ENCODE results near the gene EPM2A. TPM values are rescaled to one million over a fixed set of nuclear protein-coding genes. Genes with fewer than 3 reads are reported as not detected.

EPM2A gene
- total RNA-seq, 1 donor from 2014 or later: 21.9 TPM

- no peaks in the 10 kb centered on the region for H3K27me3 Mint-ChIP-seq
- no peak overlapping the region for H3K4me3 Mint-ChIP-seq
- H3K9me3 Mint-ChIP-seq: peaks cover 4% of the 10 kb centered on the region
- ATAC-seq (ENCODE audit: low read depth): no peak
- H3K27ac Mint-ChIP-seq: no peak overlapping the region
- DNase-seq: no peak
- no peaks in the 10 kb centered on the region for H3K36me3 Mint-ChIP-seq (ENCODE audit: low read depth)
- intact Hi-C loops (cut with micrococcal nuclease): no loop called here
- CTCF ChIA-PET: no interaction called here
- POLR2A ChIA-PET: no interaction called here
- H3K4me1 Mint-ChIP-seq: no peaks in the 10 kb centered on the region
- no peak for TF ChIP-seq CTCF (IDR thresholded peaks at IDR 0.05)
Measured at GRCh38 chr6:145763742-145764141, 28.4 kb upstream of the EPM2A start.

GRCh38 chr6:145761584-145761983 is 26.3 kb upstream of the EPM2A start:
- CTCF ChIA-PET: no interaction called here
- intact Hi-C loops (cut with micrococcal nuclease): no loop called here

GRCh38 chr6:145758113-145758512 is 22.8 kb upstream of the EPM2A start:
- no peak overlapping the region for H3K27ac Mint-ChIP-seq
- intact Hi-C loops (cut with micrococcal nuclease): no loop called here
- no peak for DNase-seq
- ChIA-PET POLR2A (no interaction called here), CTCF (no interaction called here)
- H3K36me3 Mint-ChIP-seq (ENCODE audit: low read depth): no peaks in the 10 kb centered on the region
- no peaks in the 10 kb centered on the region for H3K9me3 Mint-ChIP-seq
- no peaks in the 10 kb centered on the region for H3K4me1 Mint-ChIP-seq
- H3K4me3 Mint-ChIP-seq: no peak overlapping the region
- ATAC-seq (ENCODE audit: low read depth): no peak
- no peak for TF ChIP-seq CTCF (IDR thresholded peaks at IDR 0.05)
- peaks cover 4% of the 10 kb centered on the region for H3K27me3 Mint-ChIP-seq

More at GRCh38 chr6:145761584-145761983, 26.3 kb upstream of the EPM2A start:
- POLR2A ChIA-PET: interaction anchor here (0.6 kb wide), 1 partner anchor 1702 kb away, joined by 3 read pairs; no protein-coding TSS in a partner anchor
- no peaks in the 10 kb centered on the region for H3K36me3 Mint-ChIP-seq (ENCODE audit: low read depth)
- DNase-seq (no peak), ATAC-seq (ENCODE audit: low read depth) (no peak)
- no peaks in the 10 kb centered on the region for H3K27me3 Mint-ChIP-seq
- no peak for TF ChIP-seq CTCF (IDR thresholded peaks at IDR 0.05)
- H3K4me3 Mint-ChIP-seq: no peak overlapping the region
- no peaks in the 10 kb centered on the region for H3K4me1 Mint-ChIP-seq
- peaks cover 4% of the 10 kb centered on the region for H3K9me3 Mint-ChIP-seq
- no peak overlapping the region for H3K27ac Mint-ChIP-seq

GRCh38 chr6:145756170-145756662 is 20.9 kb upstream of the EPM2A start:
- intact Hi-C loops (cut with micrococcal nuclease): no loop called here
- peaks cover 4% of the 10 kb centered on the region for H3K27me3 Mint-ChIP-seq
- no peaks in the 10 kb centered on the region for H3K4me1 Mint-ChIP-seq
- H3K36me3 Mint-ChIP-seq (ENCODE audit: low read depth): no peaks in the 10 kb centered on the region
- H3K27ac Mint-ChIP-seq: no peak overlapping the region
- CTCF ChIA-PET: no interaction called here
- POLR2A ChIA-PET: no interaction called here
- ATAC-seq (ENCODE audit: low read depth) (no peak), DNase-seq (no peak)
- H3K9me3 Mint-ChIP-seq: no peaks in the 10 kb centered on the region
- TF ChIP-seq CTCF (IDR thresholded peaks at IDR 0.05): no peak
- no peak overlapping the region for H3K4me3 Mint-ChIP-seq

GRCh38 chr6:145755682-145756081 is 20.4 kb upstream of the EPM2A start:
- no peak overlapping the region for H3K4me3 Mint-ChIP-seq
- H3K27me3 Mint-ChIP-seq: peaks cover 4% of the 10 kb centered on the region
- no peaks in the 10 kb centered on the region for H3K4me1 Mint-ChIP-seq
- no peak for ATAC-seq (ENCODE audit: low read depth)
- no peak for DNase-seq
- ChIA-PET POLR2A (no interaction called here), CTCF (no interaction called here)
- H3K9me3 Mint-ChIP-seq: no peaks in the 10 kb centered on the region
- no peak for TF ChIP-seq CTCF (IDR thresholded peaks at IDR 0.05)
- no peaks in the 10 kb centered on the region for H3K36me3 Mint-ChIP-seq (ENCODE audit: low read depth)
- H3K27ac Mint-ChIP-seq: no peak overlapping the region
- intact Hi-C loops (cut with micrococcal nuclease): no loop called here

Data from activated B cell treated with CpG ODN at 0.5 μM for 24 hours (primary cell).